Measurements from ENCODE around the gene EML4.

- TF ChIP-seq, protein P1, sequence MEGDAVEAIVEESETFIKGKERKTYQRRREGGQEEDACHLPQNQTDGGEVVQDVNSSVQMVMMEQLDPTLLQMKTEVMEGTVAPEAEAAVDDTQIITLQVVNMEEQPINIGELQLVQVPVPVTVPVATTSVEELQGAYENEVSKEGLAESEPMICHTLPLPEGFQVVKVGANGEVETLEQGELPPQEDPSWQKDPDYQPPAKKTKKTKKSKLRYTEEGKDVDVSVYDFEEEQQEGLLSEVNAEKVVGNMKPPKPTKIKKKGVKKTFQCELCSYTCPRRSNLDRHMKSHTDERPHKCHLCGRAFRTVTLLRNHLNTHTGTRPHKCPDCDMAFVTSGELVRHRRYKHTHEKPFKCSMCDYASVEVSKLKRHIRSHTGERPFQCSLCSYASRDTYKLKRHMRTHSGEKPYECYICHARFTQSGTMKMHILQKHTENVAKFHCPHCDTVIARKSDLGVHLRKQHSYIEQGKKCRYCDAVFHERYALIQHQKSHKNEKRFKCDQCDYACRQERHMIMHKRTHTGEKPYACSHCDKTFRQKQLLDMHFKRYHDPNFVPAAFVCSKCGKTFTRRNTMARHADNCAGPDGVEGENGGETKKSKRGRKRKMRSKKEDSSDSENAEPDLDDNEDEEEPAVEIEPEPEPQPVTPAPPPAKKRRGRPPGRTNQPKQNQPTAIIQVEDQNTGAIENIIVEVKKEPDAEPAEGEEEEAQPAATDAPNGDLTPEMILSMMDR (conservative IDR thresholded peaks at IDR 0.05; ENCODE audit: low read length): no peak
- TF ChIP-seq EZH2phosphoT487 (IDR thresholded peaks at IDR 0.05; ENCODE audit: borderline replicate concordance): no peak
These were observed 155.8 kb downstream of the EML4 start for GRCh38 chr2:42324949-42325348.
